Activated T-helper 17 cell treated with anti-CD3 and anti-CD28 coated beads, Interleukin-2, amount 50 U/mL, for 72 hours (primary cell): ENCODE data around the gene PCDHGC3. TPM values are rescaled to one million over a fixed set of nuclear protein-coding genes. Genes with fewer than 3 reads are reported as not detected.
A peak's percentile ranks its signal among the peaks of the same experiment; 100 is the strongest.
"Not testable (repeated sequence)": the region's sequence is repeated elsewhere in the genome, so short reads cannot be mapped to it uniquely, and the experiment has no call there.

Experiments used
- ATAC-seq: fragments of 150-1000 bp; cut with Tn5 transposase; replicated peaks from 2 replicates; pipeline ENCODE4 v1.10.0; 2021; ENCODE audit warnings: mild to moderate bottlenecking, moderate library complexity
- H3K27ac Mint-ChIP-seq: one replicate; pipeline ENCODE4 v1.8.0; 2022; ENCODE audit warnings: mixed read lengths
- H3K27me3 Mint-ChIP-seq: one replicate; pipeline ENCODE4 v1.8.0; 2022; ENCODE audit warnings: mixed read lengths
- H3K36me3 Mint-ChIP-seq: one replicate; pipeline ENCODE4 v1.8.0; 2022; ENCODE audit warnings: low read depth, mild to moderate bottlenecking, mixed read lengths
- H3K4me1 Mint-ChIP-seq: one replicate; pipeline ENCODE4 v1.8.0; 2022; ENCODE audit warnings: mixed read lengths
- H3K4me3 Mint-ChIP-seq: one replicate; pipeline ENCODE4 v1.8.0; 2022; ENCODE audit warnings: mild to moderate bottlenecking, mixed read lengths
- H3K9me3 Mint-ChIP-seq: one replicate; pipeline ENCODE4 v1.8.0; 2022; ENCODE audit warnings: mixed read lengths
- total RNA-seq, 2 donors: library from RNA; stranded (reverse); gene quantifications; one replicate each; pipeline ENCODE4 v1.2.3, GENCODE V29; 2022

Gene PCDHGC3
- under 1 TPM in 1 of 2 donors, not detected in 1; 0.56 TPM for total RNA-seq

- Mint-ChIP-seq H3K27me3 (peaks cover 44% of the 10 kb centered on the region), H3K27ac (peak within 1 kb of the TSS; percentile 37), H3K36me3 (no peaks in the 10 kb centered on the region), H3K4me3 (peak within 1 kb of the TSS; percentile 87), H3K9me3 (no peaks in the 10 kb centered on the region), H3K4me1 (peaks cover 8% of the 10 kb centered on the region)
- ATAC-seq: peak; percentile 94
Observed at GRCh38 chr5:141475625-141476131, at the start of gene PCDHGC3. PCDHGC3 (plus strand) TSS chr5:141475966; CDS start chr5:141476117, 151 bp downstream.

GRCh38 chr5:141427783-141428426 lies 47.9 kb upstream of the PCDHGC3 start:
- H3K4me1 Mint-ChIP-seq: peaks cover 7% of the 10 kb centered on the region
- H3K27me3 Mint-ChIP-seq: peaks cover 58% of the 10 kb centered on the region
- no peak overlapping the region for H3K4me3 Mint-ChIP-seq
- H3K27ac Mint-ChIP-seq: no peak overlapping the region
- peaks cover 20% of the 10 kb centered on the region for H3K36me3 Mint-ChIP-seq
- H3K9me3 Mint-ChIP-seq: peaks cover 18% of the 10 kb centered on the region
- no peak for ATAC-seq

GRCh38 chr5:141430332-141431113 lies 45.2 kb upstream of the PCDHGC3 start, which contains the start of gene PCDHGA12:
PCDHGA12 (plus strand) TSS chr5:141430507; CDS start chr5:141430760, 253 bp downstream.
- Mint-ChIP-seq H3K27me3 (peaks cover 58% of the 10 kb centered on the region), H3K4me1 (peaks cover 7% of the 10 kb centered on the region), H3K27ac (peak within 1 kb of the TSS; percentile 30), H3K36me3 (peaks cover 24% of the 10 kb centered on the region), H3K9me3 (peaks cover 22% of the 10 kb centered on the region), H3K4me3 (peak within 1 kb of the TSS; percentile 67)
- no peak for ATAC-seq

GRCh38 chr5:141431286-141431685 lies 44.5 kb upstream of the PCDHGC3 start:
- peaks cover 24% of the 10 kb centered on the region for H3K36me3 Mint-ChIP-seq
- H3K4me1 Mint-ChIP-seq: peaks cover 7% of the 10 kb centered on the region
- peaks cover 57% of the 10 kb centered on the region for H3K27me3 Mint-ChIP-seq
- no peak for ATAC-seq
- H3K9me3 Mint-ChIP-seq: peaks cover 22% of the 10 kb centered on the region
- peak overlapping the region; percentile 67 for H3K4me3 Mint-ChIP-seq
- no peak overlapping the region for H3K27ac Mint-ChIP-seq

GRCh38 chr5:141432308-141432707 lies 43.5 kb upstream of the PCDHGC3 start:
- Mint-ChIP-seq H3K36me3 (peaks cover 24% of the 10 kb centered on the region), H3K9me3 (peaks cover 22% of the 10 kb centered on the region), H3K27me3 (peaks cover 53% of the 10 kb centered on the region)
- not testable (repeated sequence) for H3K4me1 Mint-ChIP-seq, H3K27ac Mint-ChIP-seq, ATAC-seq, H3K4me3 Mint-ChIP-seq

- peaks cover 53% of the 10 kb centered on the region for H3K27me3 Mint-ChIP-seq
- H3K4me1 Mint-ChIP-seq, H3K27ac Mint-ChIP-seq, H3K4me3 Mint-ChIP-seq, ATAC-seq: not testable (repeated sequence)
- peaks cover 24% of the 10 kb centered on the region for H3K36me3 Mint-ChIP-seq
- peaks cover 22% of the 10 kb centered on the region for H3K9me3 Mint-ChIP-seq
Observed at GRCh38 chr5:141432726-141433125, 43.0 kb upstream of the PCDHGC3 start.

GRCh38 chr5:141434006-141434405 lies 41.8 kb upstream of the PCDHGC3 start:
- H3K27me3 Mint-ChIP-seq: peaks cover 49% of the 10 kb centered on the region
- peaks cover 18% of the 10 kb centered on the region for H3K9me3 Mint-ChIP-seq
- H3K27ac Mint-ChIP-seq: no peak overlapping the region
- peaks cover 7% of the 10 kb centered on the region for H3K4me1 Mint-ChIP-seq
- H3K4me3 Mint-ChIP-seq: no peak overlapping the region
- no peak for ATAC-seq
- H3K36me3 Mint-ChIP-seq: peaks cover 24% of the 10 kb centered on the region

- H3K4me3 Mint-ChIP-seq: no peak overlapping the region
- no peak overlapping the region for H3K27ac Mint-ChIP-seq
- peaks cover 9% of the 10 kb centered on the region for H3K9me3 Mint-ChIP-seq
- peaks cover 35% of the 10 kb centered on the region for H3K27me3 Mint-ChIP-seq
- no peaks in the 10 kb centered on the region for H3K4me1 Mint-ChIP-seq
- peaks cover 7% of the 10 kb centered on the region for H3K36me3 Mint-ChIP-seq
- ATAC-seq: no peak
Observed at GRCh38 chr5:141437221-141437620, 38.5 kb upstream of the PCDHGC3 start.

GRCh38 chr5:141439411-141440141 lies 36.2 kb upstream of the PCDHGC3 start:
- Mint-ChIP-seq H3K4me1 (no peaks in the 10 kb centered on the region), H3K27me3 (peaks cover 26% of the 10 kb centered on the region), H3K36me3 (no peaks in the 10 kb centered on the region), H3K4me3 (no peak overlapping the region), H3K9me3 (peaks cover 3% of the 10 kb centered on the region), H3K27ac (no peak overlapping the region)
- ATAC-seq: no peak

GRCh38 chr5:141440341-141440740 lies 35.4 kb upstream of the PCDHGC3 start:
- no peak for ATAC-seq
- Mint-ChIP-seq H3K4me3 (no peak overlapping the region), H3K27me3 (peaks cover 25% of the 10 kb centered on the region), H3K4me1 (no peaks in the 10 kb centered on the region), H3K27ac (no peak overlapping the region), H3K36me3 (no peaks in the 10 kb centered on the region), H3K9me3 (peaks cover 3% of the 10 kb centered on the region)

- Mint-ChIP-seq H3K4me3 (no peak overlapping the region), H3K36me3 (no peaks in the 10 kb centered on the region), H3K4me1 (no peaks in the 10 kb centered on the region), H3K27ac (no peak overlapping the region), H3K27me3 (peaks cover 25% of the 10 kb centered on the region), H3K9me3 (peaks cover 3% of the 10 kb centered on the region)
- ATAC-seq: no peak
Observed at GRCh38 chr5:141441571-141442170, 34.1 kb upstream of the PCDHGC3 start.

- no peaks in the 10 kb centered on the region for H3K4me1 Mint-ChIP-seq
- no peak overlapping the region for H3K27ac Mint-ChIP-seq
- no peaks in the 10 kb centered on the region for H3K9me3 Mint-ChIP-seq
- peaks cover 12% of the 10 kb centered on the region for H3K27me3 Mint-ChIP-seq
- H3K36me3 Mint-ChIP-seq: no peaks in the 10 kb centered on the region
- ATAC-seq: no peak
- H3K4me3 Mint-ChIP-seq: no peak overlapping the region
Observed at GRCh38 chr5:141465351-141465750, 10.4 kb upstream of the PCDHGC3 start.

GRCh38 chr5:141476132-141476911 lies 556 bp downstream of the PCDHGC3 start:
- peaks cover 50% of the 10 kb centered on the region for H3K27me3 Mint-ChIP-seq
- ATAC-seq: peak; percentile 35
- peak overlapping the region; percentile 87 for H3K4me3 Mint-ChIP-seq
- no peaks in the 10 kb centered on the region for H3K9me3 Mint-ChIP-seq
- peak overlapping the region; percentile 37 for H3K27ac Mint-ChIP-seq
- H3K36me3 Mint-ChIP-seq: no peaks in the 10 kb centered on the region
- H3K4me1 Mint-ChIP-seq: peaks cover 8% of the 10 kb centered on the region
